OCI-LY7 (cell line): Measurements from ENCODE around the gene CRABP2.

Experiments
- EZH2phosphoT487 ChIP-seq: fragments of 200-600 bp; sonication (generic); IDR thresholded peaks from 2 replicates; pipeline ENCODE4 v1.6.1; 2018; ENCODE audit warnings: low read depth, borderline replicate concordance, mild to moderate bottlenecking, mixed run types, antibody characterized with exemption, low read length, moderate library complexity, mixed read lengths
- TF ChIP-seq, protein P1 (sequence below): fragments of 200-600 bp; sonication (generic); conservative IDR thresholded peaks from 2 replicates; pipeline ENCODE4 v1.5.1; 2014; ENCODE audit warnings: mild to moderate bottlenecking, antibody characterized with exemption, low read length, moderate library complexity, mixed read lengths

DNA sequence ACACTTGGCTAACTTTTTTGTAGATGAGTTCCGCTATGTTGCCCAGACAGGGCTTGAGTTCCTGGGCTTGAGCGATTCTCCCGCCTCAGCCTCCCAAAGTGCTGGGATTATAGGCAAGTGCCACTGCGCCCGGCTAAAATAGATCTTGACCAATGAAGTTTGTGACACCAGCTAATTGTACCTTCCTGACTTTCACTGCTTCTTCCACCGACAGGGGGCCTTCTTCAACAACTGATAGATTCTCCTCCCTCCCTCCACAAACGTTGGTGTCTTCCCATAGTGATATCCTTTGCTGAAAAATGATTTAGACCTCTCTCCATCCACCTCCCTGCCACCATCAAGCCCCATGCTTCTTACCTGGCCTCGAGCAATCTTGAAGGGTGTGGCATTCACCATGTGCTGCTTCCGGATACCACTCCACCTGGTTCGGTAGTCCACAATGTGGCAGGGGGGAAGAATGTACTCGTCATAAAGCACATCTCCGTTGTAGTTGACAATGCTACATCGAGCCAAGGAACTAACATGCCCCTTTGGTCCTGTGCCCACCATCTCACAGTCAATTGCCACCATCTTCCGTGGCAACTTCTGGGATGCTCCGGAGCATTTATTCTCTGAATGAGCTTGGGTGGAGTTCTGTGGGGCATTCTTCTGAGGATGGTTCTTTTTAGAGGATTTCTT is 21.3 kb upstream of the CRABP2 start:
- TF ChIP-seq, protein P1, sequence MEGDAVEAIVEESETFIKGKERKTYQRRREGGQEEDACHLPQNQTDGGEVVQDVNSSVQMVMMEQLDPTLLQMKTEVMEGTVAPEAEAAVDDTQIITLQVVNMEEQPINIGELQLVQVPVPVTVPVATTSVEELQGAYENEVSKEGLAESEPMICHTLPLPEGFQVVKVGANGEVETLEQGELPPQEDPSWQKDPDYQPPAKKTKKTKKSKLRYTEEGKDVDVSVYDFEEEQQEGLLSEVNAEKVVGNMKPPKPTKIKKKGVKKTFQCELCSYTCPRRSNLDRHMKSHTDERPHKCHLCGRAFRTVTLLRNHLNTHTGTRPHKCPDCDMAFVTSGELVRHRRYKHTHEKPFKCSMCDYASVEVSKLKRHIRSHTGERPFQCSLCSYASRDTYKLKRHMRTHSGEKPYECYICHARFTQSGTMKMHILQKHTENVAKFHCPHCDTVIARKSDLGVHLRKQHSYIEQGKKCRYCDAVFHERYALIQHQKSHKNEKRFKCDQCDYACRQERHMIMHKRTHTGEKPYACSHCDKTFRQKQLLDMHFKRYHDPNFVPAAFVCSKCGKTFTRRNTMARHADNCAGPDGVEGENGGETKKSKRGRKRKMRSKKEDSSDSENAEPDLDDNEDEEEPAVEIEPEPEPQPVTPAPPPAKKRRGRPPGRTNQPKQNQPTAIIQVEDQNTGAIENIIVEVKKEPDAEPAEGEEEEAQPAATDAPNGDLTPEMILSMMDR = peak; percentile 87
- TF ChIP-seq EZH2phosphoT487 = no peak
